BJ (cell line): ENCODE data around the gene APOBEC3G. TPM values are rescaled to one million over a fixed set of nuclear protein-coding genes. Genes with fewer than 3 reads are reported as not detected.
"Not testable (repeated sequence)": the region's sequence is repeated elsewhere in the genome, so short reads cannot be mapped to it uniquely, and the experiment has no call there.

Experiments
- CTCF ChIA-PET: fragments of 350-600 bp; formaldehyde crosslinking; extraction: SDS; loops from one replicate; lab custom pipeline; 2021; ENCODE audit warnings: antibody characterized with exemption, inconsistent platforms; lab: Yijun Ruan, JAX
- POLR2A ChIA-PET: fragments of 300-600 bp; sonication (Branson Sonifier 250); formaldehyde crosslinking; extraction: SDS; loops from one replicate; lab custom pipeline; 2021; ENCODE audit warnings: antibody characterized with exemption; lab: Charles Lee
- DNase-seq: peaks from one replicate; pipeline ENCODE4 v3.0.0-alpha.2; 2011; ENCODE audit warnings: low read depth
- H3K27me3 ChIP-seq: 2 replicates; pipeline ENCODE4 v1.6.0; 2011; ENCODE audit warnings: low read length; ENCODE audit not compliant: control insufficient read depth, insufficient read depth
- H3K36me3 ChIP-seq: 2 replicates; pipeline ENCODE4 v1.5.1; 2011; ENCODE audit warnings: low read length; ENCODE audit not compliant: control insufficient read depth, insufficient read depth
- H3K4me3 ChIP-seq: 2 replicates; pipeline ENCODE4 v1.5.1; 2011; ENCODE audit warnings: low read depth, mild to moderate bottlenecking, control low read depth, low read length
- polyA plus RNA-seq: library from polyadenylated mRNA; depleted of rRNA; stranded (reverse); fragments of >200 nt; gene quantifications from 2 replicates; pipeline ENCODE4 v1.2.3, GENCODE V29; 2011
- TF ChIP-seq, protein P1 (sequence below): IDR thresholded peaks from 2 replicates; pipeline ENCODE4 v1.5.1; 2011; ENCODE audit warnings: low read depth, mild to moderate bottlenecking, control low read depth, inconsistent platforms, low read length, moderate library complexity; ENCODE audit not compliant: insufficient read depth

The APOBEC3G gene
- polyA plus RNA-seq, 1 experiment, result 7.3 TPM

DNA sequence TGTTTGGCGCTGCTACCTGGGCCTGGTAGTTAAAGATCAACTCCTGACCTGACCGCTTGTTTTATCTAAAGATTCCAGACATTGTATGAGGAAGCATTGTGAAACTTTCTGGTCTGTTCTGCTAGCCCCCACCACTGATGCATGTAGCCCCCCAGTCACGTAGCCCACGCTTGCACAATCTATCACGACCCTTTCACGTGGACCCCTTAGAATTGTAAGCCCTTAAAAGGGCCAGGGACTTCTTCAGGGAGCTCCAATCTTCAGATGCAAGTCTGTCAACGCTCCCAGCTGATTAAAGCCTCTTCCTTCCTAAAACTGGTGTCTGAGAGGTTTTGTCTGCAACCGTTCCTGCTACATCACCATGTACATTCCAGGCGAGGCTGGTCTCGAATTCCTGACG, 21.4 kb upstream of the APOBEC3G start:
- TF ChIP-seq, protein P1, sequence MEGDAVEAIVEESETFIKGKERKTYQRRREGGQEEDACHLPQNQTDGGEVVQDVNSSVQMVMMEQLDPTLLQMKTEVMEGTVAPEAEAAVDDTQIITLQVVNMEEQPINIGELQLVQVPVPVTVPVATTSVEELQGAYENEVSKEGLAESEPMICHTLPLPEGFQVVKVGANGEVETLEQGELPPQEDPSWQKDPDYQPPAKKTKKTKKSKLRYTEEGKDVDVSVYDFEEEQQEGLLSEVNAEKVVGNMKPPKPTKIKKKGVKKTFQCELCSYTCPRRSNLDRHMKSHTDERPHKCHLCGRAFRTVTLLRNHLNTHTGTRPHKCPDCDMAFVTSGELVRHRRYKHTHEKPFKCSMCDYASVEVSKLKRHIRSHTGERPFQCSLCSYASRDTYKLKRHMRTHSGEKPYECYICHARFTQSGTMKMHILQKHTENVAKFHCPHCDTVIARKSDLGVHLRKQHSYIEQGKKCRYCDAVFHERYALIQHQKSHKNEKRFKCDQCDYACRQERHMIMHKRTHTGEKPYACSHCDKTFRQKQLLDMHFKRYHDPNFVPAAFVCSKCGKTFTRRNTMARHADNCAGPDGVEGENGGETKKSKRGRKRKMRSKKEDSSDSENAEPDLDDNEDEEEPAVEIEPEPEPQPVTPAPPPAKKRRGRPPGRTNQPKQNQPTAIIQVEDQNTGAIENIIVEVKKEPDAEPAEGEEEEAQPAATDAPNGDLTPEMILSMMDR, result no peak
- no peak for DNase-seq
- ChIA-PET CTCF (no interaction called here), POLR2A (interaction anchor here (0.7 kb wide), 1 partner anchor 16 kb away, joined by 17 read pairs; no protein-coding TSS in a partner anchor)
- Histone ChIP-seq H3K4me3 (no peak overlapping the region), H3K27me3 (peaks cover 6% of the 10 kb centered on the region), H3K36me3 (no peaks in the 10 kb centered on the region)

DNA sequence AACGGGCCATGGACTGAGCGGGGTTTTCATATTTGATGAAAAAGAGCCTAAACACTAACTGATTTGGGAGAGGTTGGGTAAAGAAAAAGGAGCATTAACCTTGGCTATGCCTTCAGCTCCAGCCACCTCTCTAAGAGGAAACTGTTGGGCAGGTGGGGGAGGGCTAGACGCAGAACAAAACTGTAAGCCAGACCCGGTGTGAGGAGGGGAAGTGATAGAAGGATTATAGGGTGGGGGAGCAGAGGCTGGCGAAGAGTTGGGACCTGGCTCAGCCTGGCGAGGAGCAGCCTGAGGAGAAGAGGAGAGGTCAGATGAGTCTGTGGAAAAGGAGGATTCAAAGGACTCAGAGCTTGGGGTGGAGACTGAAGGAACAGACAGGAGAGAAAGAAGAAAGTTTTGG, 15.8 kb upstream of the APOBEC3G start:
- CTCF ChIA-PET, H3K27me3 ChIP-seq, DNase-seq, H3K4me3 ChIP-seq, POLR2A ChIA-PET, H3K36me3 ChIP-seq: not testable (repeated sequence)

DNA sequence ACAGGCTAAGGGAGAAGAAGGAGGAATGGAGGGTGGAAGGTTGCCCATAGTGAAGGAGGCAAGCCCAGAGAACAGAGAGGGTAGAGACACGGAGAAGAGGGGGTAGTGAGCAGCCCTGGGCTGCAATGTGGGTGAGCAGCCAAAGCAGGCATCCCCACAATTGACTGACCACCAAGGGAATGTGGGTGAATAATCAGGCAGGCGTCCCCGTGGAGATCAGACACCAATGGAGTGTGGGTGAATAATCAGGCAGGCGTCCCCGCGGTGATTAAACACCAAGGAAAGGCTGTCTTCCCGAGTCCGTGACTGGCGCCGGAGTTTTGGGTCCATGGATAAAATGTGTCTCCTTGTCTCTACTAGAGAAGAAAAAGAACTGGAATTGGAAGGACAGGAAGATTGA, 15.1 kb upstream of the APOBEC3G start:
- CTCF ChIA-PET, POLR2A ChIA-PET: not testable (repeated sequence)

DNA sequence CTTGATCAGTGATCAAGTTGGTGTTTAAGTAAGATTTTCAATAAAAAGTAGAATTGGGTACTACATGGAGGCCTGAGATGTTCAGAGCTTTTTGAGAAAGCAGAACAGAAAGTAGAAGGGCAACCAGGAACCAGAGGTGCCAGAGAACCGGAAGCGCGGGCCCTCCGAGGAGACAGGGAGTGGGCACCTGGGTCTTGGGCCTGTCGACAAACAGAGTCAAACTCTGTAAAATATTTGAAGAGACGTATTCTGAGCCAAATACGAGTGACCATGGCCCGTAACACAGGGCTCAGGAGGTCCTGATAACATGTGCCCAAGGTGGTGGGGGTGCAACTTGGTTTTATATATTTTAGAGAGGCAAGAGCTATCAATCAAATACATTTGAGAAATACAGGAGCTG, 13.2 kb upstream of the APOBEC3G start:
- CTCF ChIA-PET, DNase-seq, POLR2A ChIA-PET, H3K36me3 ChIP-seq, H3K4me3 ChIP-seq: not testable (repeated sequence)
- H3K27me3 ChIP-seq, result peaks cover 12% of the 10 kb centered on the region

More for the DNA sequence above, 15.1 kb upstream of the APOBEC3G start:
- H3K27me3 ChIP-seq, DNase-seq, H3K36me3 ChIP-seq, H3K4me3 ChIP-seq: not testable (repeated sequence)

DNA sequence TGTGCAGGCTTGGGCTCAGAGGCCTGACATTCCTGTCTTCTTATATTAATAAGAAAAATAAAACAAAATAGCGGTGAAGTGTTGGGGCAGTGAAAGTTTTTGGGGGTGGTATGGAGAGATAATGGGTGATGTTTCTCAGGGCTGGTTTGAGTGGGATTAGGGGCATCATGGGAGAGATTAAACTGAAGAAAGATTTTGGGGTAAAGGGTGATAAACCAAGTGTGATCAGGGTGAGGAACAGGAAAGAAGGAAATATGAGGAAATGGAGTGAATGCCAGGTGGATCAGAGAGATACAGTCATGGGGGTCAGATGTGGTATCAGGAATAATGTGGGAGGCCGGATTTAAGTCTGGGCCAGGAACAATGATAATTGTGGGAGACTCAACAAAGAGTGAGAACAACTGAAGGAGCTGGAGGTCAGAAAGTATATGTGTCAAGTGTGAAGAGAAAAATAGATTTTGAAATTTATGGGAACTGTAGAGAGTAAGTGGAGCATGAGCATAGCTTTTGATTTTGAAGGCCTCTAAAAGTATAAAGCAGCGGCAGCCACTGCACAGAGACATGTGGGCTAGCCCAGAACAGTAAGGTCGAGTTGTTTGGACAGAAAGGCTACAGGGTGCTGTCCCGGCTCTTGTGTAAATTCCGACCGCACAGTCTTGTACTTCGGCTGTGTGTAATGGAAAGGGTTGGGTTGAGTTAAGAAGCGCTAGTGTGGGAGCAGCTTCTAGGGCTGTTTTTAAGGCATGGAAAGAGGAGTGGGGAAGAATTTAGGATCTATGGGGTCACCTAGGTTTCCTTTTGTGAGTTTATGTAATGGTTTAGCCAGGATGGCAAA, 10.4 kb upstream of the APOBEC3G start:
- H3K36me3 ChIP-seq, H3K27me3 ChIP-seq, DNase-seq, H3K4me3 ChIP-seq, POLR2A ChIA-PET, CTCF ChIA-PET: not testable (repeated sequence)

DNA sequence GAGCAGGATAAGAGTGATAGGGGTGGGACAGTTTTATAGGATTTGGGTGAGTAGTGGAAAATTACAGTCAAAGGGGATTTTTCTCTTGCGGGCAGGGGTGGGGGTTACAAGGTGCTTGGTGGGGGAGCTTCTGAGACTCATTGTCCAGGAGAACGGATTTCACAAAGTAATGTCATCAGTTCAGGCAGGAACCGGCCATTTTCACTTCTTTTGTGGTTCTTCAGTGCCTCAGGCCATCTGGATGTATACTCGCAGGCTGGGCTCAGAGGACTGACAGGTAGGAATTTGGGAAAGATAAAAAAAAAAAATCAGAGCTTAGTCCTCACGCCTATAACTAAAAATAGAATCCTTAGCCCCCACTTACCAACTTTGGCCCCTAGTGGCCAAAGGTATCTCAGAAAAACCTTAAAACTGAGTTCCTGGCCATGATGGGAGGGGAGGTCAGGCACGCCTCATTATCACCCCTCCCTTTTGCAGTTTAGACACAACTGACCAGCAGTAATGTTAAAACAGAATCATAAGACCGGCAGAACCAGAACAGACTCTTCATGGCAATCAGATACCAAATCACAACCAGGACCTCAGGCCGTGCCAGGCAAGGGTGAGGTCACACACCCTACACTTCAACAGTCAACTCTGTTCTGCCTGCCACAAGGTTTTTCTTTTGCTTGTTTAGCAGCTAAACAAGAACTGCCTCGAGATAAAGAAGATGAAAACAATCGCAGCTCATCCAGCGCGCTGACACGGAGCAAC, 8.9 kb upstream of the APOBEC3G start:
- CTCF ChIA-PET, result no interaction called here
- POLR2A ChIA-PET, result no interaction called here
- TF ChIP-seq, protein P1, result no peak

DNA sequence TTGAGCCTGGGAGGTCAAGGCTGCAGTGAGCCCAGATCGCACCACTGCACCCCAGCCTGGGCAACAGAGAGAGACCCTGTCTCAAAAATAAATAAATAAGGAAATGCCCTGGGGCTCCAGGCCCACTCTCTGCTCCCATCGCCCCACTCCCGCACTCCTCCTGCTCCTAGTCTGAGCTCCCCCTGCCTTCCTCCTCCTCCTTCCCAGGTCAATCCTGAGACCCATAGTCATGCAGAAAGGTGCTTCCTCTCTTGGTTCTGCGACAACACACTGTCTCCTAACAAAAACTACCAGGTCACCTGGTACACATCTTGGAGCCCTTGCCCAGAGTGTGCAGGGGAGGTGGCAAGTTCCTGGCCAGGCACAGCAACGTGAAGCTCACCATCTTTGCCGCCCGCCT, 6.9 kb upstream of the APOBEC3G start:
- Histone ChIP-seq H3K4me3 (no peak overlapping the region), H3K36me3 (no peaks in the 10 kb centered on the region), H3K27me3 (peaks cover 3% of the 10 kb centered on the region)
- TF ChIP-seq, protein P1, result no peak
- ChIA-PET CTCF (no interaction called here), POLR2A (no interaction called here)
- no peak for DNase-seq

More for the DNA sequence above, 8.9 kb upstream of the APOBEC3G start:
- DNase-seq, result no peak
- no peaks in the 10 kb centered on the region for H3K36me3 ChIP-seq
- H3K4me3 ChIP-seq, result no peak overlapping the region
- H3K27me3 ChIP-seq, result peaks cover 3% of the 10 kb centered on the region

DNA sequence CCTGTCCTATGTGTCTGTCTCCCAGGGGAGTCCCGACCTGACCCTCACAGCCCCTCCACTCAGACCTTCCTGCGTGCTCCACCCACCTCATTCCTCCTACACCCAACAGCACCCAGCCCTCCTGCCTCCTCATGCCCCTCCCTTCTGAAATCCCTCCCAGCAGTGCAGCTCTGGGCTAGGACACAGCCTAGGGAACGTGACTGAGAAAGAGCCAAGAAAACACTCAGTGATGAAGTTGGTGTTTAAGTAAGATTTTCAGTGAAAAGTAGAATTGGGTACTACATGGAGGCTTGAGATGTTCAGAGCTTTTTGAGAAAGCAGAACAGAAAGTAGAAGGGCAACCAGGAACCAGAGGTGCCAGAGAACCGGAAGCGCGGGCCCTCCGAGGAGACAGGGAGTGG, 4.5 kb upstream of the APOBEC3G start:
- H3K27me3 ChIP-seq, H3K36me3 ChIP-seq, H3K4me3 ChIP-seq, POLR2A ChIA-PET, CTCF ChIA-PET, DNase-seq: not testable (repeated sequence)
